Endothelial cell (in vitro differentiated cells): ENCODE data around the gene DLGAP1. TPM values are rescaled to one million over a fixed set of nuclear protein-coding genes. Genes with fewer than 3 reads are reported as not detected.
"Not testable (repeated sequence)": the region's sequence is repeated elsewhere in the genome, so short reads cannot be mapped to it uniquely, and the experiment has no call there.

Experiments
- DNase-seq: peaks from one replicate; pipeline ENCODE4 v3.0.0; 2021; ENCODE audit warnings: low spot score
- H3K27ac Mint-ChIP-seq: one replicate; pipeline ENCODE4 v1.8.0; 2021; ENCODE audit warnings: mixed read lengths, inconsistent platforms; ENCODE audit not compliant: unreplicated experiment
- H3K27me3 Mint-ChIP-seq: one replicate; pipeline ENCODE4 v1.8.0; 2021; ENCODE audit warnings: mild to moderate bottlenecking, moderate library complexity, mixed read lengths, inconsistent platforms; ENCODE audit not compliant: unreplicated experiment
- H3K36me3 Mint-ChIP-seq: one replicate; pipeline ENCODE4 v1.8.0; 2021; ENCODE audit warnings: mild to moderate bottlenecking, low read depth, mixed read lengths, inconsistent platforms; ENCODE audit not compliant: unreplicated experiment
- H3K4me1 Mint-ChIP-seq: one replicate; pipeline ENCODE4 v1.8.0; 2021; ENCODE audit warnings: mild to moderate bottlenecking, mixed read lengths, inconsistent platforms; ENCODE audit not compliant: unreplicated experiment
- H3K4me3 Mint-ChIP-seq: one replicate; pipeline ENCODE4 v1.8.0; 2021; ENCODE audit warnings: mild to moderate bottlenecking, mixed read lengths, inconsistent platforms; ENCODE audit not compliant: unreplicated experiment
- H3K9me3 Mint-ChIP-seq: one replicate; pipeline ENCODE4 v1.8.0; 2021; ENCODE audit warnings: mixed read lengths, inconsistent platforms; ENCODE audit not compliant: unreplicated experiment
- CTCF ChIP-seq: fragments of 200-600 bp; sonication (generic); IDR thresholded peaks from one replicate; pipeline ENCODE4 v1.5.0; 2021; ENCODE audit warnings: antibody characterized with exemption; ENCODE audit not compliant: unreplicated experiment
- total RNA-seq: library from RNA; stranded (reverse); fragmentation: NEBNext Ultra II Directional; extraction: Animal tissue kit (Norgen Biotek cat#: 25700); gene quantifications from one replicate; pipeline ENCODE4 v1.2.1, GENCODE V29; 2021; ENCODE audit not compliant: unreplicated experiment

DLGAP1 gene
- total RNA-seq, 1 donor from 2014 or later = 1.8 TPM

DNA sequence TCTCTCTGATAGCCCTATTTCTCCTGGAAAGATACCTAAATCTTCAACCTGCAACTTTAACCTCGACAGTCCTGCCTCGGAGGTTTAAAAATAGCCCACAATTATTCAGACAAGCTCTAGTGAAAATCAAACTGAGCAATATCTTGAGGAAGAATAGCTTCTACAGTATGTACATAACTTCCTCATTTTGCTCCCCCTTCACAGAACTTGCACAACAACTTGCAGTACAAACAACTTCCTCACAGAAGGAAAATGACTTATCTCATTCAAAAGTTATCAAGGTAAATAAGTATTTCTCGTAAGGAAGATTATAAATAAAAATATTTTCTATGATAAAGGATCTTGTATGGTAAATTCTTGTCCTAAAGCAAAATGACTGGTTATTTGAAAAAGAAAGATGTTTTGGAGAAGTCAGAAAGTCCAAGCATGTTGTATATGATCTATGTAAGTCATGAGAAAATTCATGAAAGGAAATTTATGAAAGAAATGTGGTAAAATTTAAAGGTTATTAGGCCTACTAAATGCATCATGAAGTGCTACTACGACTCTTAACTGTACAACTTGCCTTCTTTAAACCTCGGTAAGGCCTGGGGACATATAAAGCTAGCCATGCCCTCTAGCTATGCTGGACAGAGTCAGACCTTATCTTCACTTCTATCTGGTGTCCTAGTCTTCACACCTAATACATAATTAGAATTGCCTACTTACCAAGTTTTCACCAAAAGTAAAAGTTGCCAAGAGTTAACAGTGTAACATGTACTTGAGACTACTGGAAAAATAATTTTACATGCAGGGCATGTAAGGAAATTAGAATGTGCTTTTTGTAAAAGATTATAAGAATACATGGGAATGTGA lies 394.5 kb downstream of the DLGAP1 start:
- Mint-ChIP-seq H3K4me1 (no peaks in the 10 kb centered on the region), H3K27me3 (no peaks in the 10 kb centered on the region), H3K36me3 (peaks cover 11% of the 10 kb centered on the region), H3K4me3 (no peak overlapping the region), H3K27ac (no peak overlapping the region), H3K9me3 (peaks cover 5% of the 10 kb centered on the region)
- TF ChIP-seq CTCF = no peak
- DNase-seq = no peak

DNA sequence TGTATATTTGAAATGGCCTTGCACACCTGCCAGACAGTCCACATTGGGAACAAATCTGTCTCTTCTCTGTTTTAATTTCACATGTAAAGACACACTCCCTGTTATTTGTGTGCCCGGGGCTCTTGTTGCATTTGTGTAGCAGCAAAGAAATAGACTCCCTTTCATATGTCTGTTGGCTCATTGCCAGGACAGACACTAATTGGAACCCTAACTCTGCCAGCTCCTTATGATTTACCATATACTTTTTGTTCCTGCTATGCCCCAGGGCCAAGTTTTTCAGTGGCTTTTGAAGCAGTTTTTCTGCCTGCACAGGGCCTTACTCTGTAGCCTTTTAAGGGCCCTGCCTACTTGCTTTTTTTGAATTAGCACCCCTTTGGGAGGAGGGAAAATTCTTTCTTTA lies 396.9 kb downstream of the DLGAP1 start:
- no peak for TF ChIP-seq CTCF
- no peak for DNase-seq
- peaks cover 5% of the 10 kb centered on the region for H3K9me3 Mint-ChIP-seq
- no peaks in the 10 kb centered on the region for H3K4me1 Mint-ChIP-seq
- no peaks in the 10 kb centered on the region for H3K27me3 Mint-ChIP-seq
- H3K4me3 Mint-ChIP-seq = no peak overlapping the region
- no peak overlapping the region for H3K27ac Mint-ChIP-seq
- H3K36me3 Mint-ChIP-seq = peaks cover 14% of the 10 kb centered on the region

DNA sequence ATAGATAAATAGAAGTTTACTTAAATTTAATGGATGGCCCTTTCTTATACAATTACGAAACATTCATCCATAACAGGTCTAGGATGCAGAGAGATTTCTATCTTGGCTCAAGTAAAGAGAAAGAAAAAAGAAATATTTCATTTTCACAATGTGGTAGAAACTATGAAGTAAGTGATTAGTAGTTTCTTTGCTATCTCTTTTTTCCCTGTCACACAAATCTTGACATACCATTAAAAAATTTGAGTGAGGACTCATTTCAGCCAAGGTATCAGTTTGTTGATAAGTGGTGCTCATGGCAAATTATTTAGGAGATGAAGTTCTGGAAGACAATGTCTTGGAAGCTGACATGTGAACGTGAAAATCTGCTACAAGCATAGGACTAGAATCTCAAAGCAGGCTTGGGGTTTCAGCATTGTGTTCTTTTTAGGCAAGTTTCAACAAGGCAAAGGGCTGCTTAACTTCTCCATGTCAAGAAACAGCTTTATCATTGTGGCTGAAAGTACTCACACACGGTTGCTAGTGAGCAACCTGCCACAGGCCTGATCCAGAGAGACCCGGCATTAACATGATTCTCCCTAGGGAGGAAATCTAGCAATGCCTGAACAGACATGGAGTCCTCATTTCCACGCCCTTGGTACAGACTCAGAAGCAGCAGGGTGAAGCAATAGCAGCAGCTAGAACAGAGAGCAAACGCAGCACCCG lies 414.6 kb downstream of the DLGAP1 start:
- Mint-ChIP-seq H3K36me3 (no peaks in the 10 kb centered on the region), H3K27ac (no peak overlapping the region), H3K4me1 (no peaks in the 10 kb centered on the region), H3K27me3 (no peaks in the 10 kb centered on the region), H3K4me3 (no peak overlapping the region), H3K9me3 (no peaks in the 10 kb centered on the region)
- no peak for TF ChIP-seq CTCF
- no peak for DNase-seq

GRCh38 chr18:4035521-4035920 lies 419.6 kb downstream of the DLGAP1 start:
- no peaks in the 10 kb centered on the region for H3K36me3 Mint-ChIP-seq
- TF ChIP-seq CTCF = no peak
- H3K27ac Mint-ChIP-seq = no peak overlapping the region
- no peak overlapping the region for H3K4me3 Mint-ChIP-seq
- H3K27me3 Mint-ChIP-seq = peaks cover 2% of the 10 kb centered on the region
- no peaks in the 10 kb centered on the region for H3K4me1 Mint-ChIP-seq
- no peaks in the 10 kb centered on the region for H3K9me3 Mint-ChIP-seq
- DNase-seq = no peak

DNA sequence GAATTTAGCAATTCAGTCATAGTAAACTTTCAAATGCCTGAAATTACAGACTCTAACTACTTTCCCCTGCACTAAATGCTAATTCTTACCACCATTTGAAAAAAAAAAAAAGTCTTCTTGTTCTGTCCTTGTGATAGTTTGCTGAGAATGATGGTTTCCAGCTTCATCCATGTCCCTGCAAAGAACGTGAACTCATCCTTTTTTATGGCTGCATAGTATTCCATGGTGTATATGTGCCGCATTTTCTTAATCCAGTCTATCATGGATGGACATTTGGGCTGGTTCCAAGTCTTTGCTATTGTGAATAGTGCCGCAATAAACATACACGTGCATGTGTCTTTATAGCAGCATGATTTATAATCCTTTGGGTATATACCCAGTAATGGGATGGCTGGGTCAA lies 420.3 kb downstream of the DLGAP1 start:
- H3K36me3 Mint-ChIP-seq, H3K27ac Mint-ChIP-seq, H3K4me1 Mint-ChIP-seq, H3K27me3 Mint-ChIP-seq, H3K9me3 Mint-ChIP-seq, H3K4me3 Mint-ChIP-seq, DNase-seq: not testable (repeated sequence)
